ENCODE data around the gene F12.

The F12 gene

GRCh38 chr5:177357146-177357458 lies 52.3 kb downstream of the F12 start:
- DNase-seq (ENCODE audit: low spot score), result no peak
- TF ChIP-seq CTCF (IDR thresholded peaks at IDR 0.05; ENCODE audit: poor library complexity, severe bottlenecking), result no peak
- no peaks in the 10 kb centered on the region for H3K27me3 ChIP-seq (ENCODE audit: insufficient read depth, poor library complexity, severe bottlenecking)
- H3K9me3 ChIP-seq (ENCODE audit: severe bottlenecking), result no peaks in the 10 kb centered on the region
- no peaks in the 10 kb centered on the region for H3K36me3 ChIP-seq (ENCODE audit: low read depth)
- H3K4me3 ChIP-seq (ENCODE audit: severe bottlenecking), result no peak overlapping the region
- no peak overlapping the region for H3K27ac ChIP-seq (ENCODE audit: poor library complexity, severe bottlenecking)
- ATAC-seq (ENCODE audit: low read depth), result no peak
- H3K4me1 ChIP-seq (ENCODE audit: insufficient read depth, poor library complexity, severe bottlenecking), result peaks cover 3% of the 10 kb centered on the region

GRCh38 chr5:177356746-177357145 lies 52.6 kb downstream of the F12 start:
- Histone ChIP-seq H3K27ac (ENCODE audit: poor library complexity, severe bottlenecking) (no peak overlapping the region), H3K9me3 (ENCODE audit: severe bottlenecking) (no peaks in the 10 kb centered on the region), H3K36me3 (ENCODE audit: low read depth) (no peaks in the 10 kb centered on the region), H3K27me3 (ENCODE audit: insufficient read depth, poor library complexity, severe bottlenecking) (no peaks in the 10 kb centered on the region), H3K4me3 (ENCODE audit: severe bottlenecking) (no peak overlapping the region), H3K4me1 (ENCODE audit: insufficient read depth, poor library complexity, severe bottlenecking) (peaks cover 3% of the 10 kb centered on the region)
- no peak for ATAC-seq (ENCODE audit: low read depth)
- DNase-seq (ENCODE audit: low spot score), result no peak
- no peak for TF ChIP-seq CTCF (IDR thresholded peaks at IDR 0.05; ENCODE audit: poor library complexity, severe bottlenecking)

GRCh38 chr5:177355868-177356168 lies 53.5 kb downstream of the F12 start:
- ATAC-seq (ENCODE audit: low read depth), result no peak
- H3K36me3 ChIP-seq (ENCODE audit: low read depth), result peaks cover 2% of the 10 kb centered on the region; the same call in 1 of the 2 replicates
- no peaks in the 10 kb centered on the region for H3K9me3 ChIP-seq (ENCODE audit: severe bottlenecking)
- TF ChIP-seq CTCF (IDR thresholded peaks at IDR 0.05; ENCODE audit: poor library complexity, severe bottlenecking), result no peak
- peaks cover 3% of the 10 kb centered on the region for H3K4me1 ChIP-seq (ENCODE audit: insufficient read depth, poor library complexity, severe bottlenecking)
- H3K4me3 ChIP-seq (ENCODE audit: severe bottlenecking), result no peak overlapping the region
- H3K27ac ChIP-seq (ENCODE audit: poor library complexity, severe bottlenecking), result no peak overlapping the region
- DNase-seq (ENCODE audit: low spot score), result no peak
- no peaks in the 10 kb centered on the region for H3K27me3 ChIP-seq (ENCODE audit: insufficient read depth, poor library complexity, severe bottlenecking)

- no peak for DNase-seq (ENCODE audit: low spot score)
- H3K27me3 ChIP-seq (ENCODE audit: insufficient read depth, poor library complexity, severe bottlenecking), result no peaks in the 10 kb centered on the region
- peaks cover 7% of the 10 kb centered on the region; the same call in 1 of the 2 replicates for H3K36me3 ChIP-seq (ENCODE audit: low read depth)
- no peak for TF ChIP-seq CTCF (IDR thresholded peaks at IDR 0.05; ENCODE audit: poor library complexity, severe bottlenecking)
- H3K4me3 ChIP-seq (ENCODE audit: severe bottlenecking), result no peak overlapping the region
- no peak for ATAC-seq (ENCODE audit: low read depth)
- peaks cover 7% of the 10 kb centered on the region for H3K4me1 ChIP-seq (ENCODE audit: insufficient read depth, poor library complexity, severe bottlenecking)
- H3K9me3 ChIP-seq (ENCODE audit: severe bottlenecking), result no peaks in the 10 kb centered on the region
- no peak overlapping the region for H3K27ac ChIP-seq (ENCODE audit: poor library complexity, severe bottlenecking)
These were observed 54.0 kb downstream of the F12 start for GRCh38 chr5:177355162-177355867.

- Histone ChIP-seq H3K36me3 (ENCODE audit: low read depth) (peaks cover 13% of the 10 kb centered on the region), H3K27me3 (ENCODE audit: insufficient read depth, poor library complexity, severe bottlenecking) (no peaks in the 10 kb centered on the region), H3K4me3 (ENCODE audit: severe bottlenecking) (no peak overlapping the region), H3K4me1 (ENCODE audit: insufficient read depth, poor library complexity, severe bottlenecking) (peaks cover 13% of the 10 kb centered on the region), H3K9me3 (ENCODE audit: severe bottlenecking) (no peaks in the 10 kb centered on the region), H3K27ac (ENCODE audit: poor library complexity, severe bottlenecking) (no peak overlapping the region)
- TF ChIP-seq CTCF (IDR thresholded peaks at IDR 0.05; ENCODE audit: poor library complexity, severe bottlenecking), result no peak
- DNase-seq (ENCODE audit: low spot score) (no peak), ATAC-seq (ENCODE audit: low read depth) (no peak)
These were observed 54.7 kb downstream of the F12 start for GRCh38 chr5:177354711-177355110.
